Measurements from ENCODE around the gene BTBD9.

The BTBD9 gene

DNA sequence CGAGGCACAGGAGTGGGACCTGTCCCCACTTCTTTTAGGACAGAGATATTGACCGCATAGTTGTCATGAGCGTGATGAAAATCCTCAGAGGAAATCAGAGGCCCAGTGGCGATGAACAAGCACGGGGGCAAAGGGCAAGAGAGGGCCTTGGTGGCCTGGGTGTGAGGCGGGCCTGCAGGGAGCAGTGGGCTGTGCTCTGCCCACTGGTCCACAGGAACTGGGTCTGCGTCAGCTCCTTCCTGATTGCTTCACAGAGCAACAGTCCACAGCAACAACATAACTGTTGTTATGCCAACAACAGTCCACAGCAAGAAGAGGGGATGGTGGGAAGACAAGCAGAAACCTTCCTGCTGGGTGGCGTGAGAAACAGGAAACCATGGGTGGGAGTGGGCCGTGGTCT is 484.6 kb downstream of the BTBD9 start:
- DNase-seq = no peak

DNA sequence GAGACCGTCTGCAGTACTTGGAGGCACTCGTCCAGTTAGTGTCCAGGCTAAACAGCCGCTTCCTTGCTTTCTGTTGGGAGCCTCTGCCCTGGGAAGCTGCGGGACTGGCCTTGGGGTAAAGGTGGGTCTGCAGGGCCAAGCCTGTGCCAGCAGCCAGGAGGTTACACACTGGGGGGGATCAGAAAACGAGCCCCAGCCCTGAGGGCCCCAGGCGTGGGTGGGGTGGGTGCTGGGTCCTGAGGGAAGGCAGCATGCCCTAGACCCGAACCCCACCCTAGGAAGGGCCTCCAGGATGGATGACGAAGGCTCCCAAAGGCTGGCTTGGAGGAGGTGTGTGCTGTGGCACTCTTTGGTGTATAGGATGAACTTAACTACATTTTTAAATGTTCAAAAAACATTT is 485.0 kb downstream of the BTBD9 start:
- no peak for DNase-seq

DNA sequence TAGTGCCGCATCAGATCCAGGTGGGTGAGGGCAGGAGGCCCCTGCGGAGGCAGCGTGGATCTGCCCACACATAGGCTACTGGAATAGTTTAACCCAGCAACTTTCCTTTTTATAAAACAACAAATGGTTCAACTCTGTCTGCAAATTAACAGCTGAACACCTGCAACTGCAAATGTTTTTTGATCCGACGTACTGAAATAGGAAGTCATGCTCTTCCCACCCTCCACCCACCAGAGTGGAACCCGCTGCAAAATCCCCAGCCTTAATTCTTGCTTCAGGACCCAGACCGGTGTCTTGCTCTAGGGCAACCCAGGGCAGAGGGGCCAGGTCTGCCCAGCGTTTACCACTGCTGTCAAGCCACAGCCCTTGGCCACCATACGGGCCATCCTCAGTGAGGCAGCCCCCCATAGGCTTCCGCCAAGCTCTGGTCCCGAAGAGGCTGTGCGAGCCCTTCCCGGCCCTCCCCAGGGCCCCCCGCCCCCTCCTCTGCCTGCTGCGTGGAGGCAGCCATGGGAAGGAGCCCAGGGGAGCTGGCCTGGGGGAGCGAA is 485.9 kb downstream of the BTBD9 start:
- DNase-seq = no peak

DNA sequence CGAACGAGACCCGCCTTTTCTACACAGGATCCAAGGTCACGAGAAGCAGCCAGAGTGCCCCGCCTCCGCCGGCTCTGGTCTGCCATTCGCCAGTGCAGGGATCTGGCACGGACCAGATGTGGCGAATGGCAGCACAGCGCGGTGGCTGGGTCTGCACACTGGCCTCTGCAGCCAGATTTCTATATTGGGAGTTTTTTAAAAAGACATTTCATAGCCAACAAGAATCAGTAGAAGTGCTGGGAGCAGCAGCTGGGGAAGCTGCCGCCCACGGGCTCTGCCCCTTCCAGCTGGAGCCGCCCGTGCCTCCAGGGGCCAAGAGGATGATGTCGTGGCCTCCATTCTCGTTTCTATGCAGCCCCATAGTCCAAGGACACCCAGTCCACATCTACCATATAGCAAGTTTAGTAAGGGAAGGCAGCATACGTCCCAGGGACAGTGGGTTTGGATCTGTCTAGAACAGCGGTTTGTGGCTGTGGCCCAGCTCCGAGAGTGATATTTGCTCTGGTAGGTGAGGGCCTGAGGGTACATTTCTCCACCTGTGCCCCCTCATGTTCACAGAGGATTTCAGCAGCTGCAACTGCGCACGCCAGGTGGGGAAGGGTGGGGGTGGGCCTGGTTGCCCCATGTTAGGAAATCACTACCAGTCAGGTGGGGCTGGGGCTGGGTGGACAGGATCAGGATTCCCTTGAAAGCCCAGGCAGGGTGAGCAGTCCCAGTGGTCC is 486.5 kb downstream of the BTBD9 start:
- no peak for DNase-seq

DNA sequence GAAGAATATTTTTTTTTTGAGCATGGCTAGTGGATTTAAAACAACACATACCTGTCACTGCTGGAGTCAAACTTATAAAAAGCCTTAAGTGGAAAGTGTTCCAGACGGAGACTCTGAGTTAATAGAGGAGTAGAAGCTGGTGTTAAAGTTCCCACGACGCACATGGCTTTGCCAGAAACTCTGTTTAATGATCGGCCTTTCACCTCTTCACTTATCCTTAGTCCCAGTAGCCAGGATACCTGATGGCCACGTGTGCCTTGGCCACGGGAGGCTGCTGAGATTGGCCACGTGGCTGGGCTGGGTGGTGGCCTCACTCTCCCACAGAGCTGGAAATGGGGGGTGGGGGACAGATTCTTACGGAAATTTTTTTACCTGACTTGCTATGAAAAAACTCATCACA is 487.1 kb downstream of the BTBD9 start:
- DNase-seq = no peak

DNA sequence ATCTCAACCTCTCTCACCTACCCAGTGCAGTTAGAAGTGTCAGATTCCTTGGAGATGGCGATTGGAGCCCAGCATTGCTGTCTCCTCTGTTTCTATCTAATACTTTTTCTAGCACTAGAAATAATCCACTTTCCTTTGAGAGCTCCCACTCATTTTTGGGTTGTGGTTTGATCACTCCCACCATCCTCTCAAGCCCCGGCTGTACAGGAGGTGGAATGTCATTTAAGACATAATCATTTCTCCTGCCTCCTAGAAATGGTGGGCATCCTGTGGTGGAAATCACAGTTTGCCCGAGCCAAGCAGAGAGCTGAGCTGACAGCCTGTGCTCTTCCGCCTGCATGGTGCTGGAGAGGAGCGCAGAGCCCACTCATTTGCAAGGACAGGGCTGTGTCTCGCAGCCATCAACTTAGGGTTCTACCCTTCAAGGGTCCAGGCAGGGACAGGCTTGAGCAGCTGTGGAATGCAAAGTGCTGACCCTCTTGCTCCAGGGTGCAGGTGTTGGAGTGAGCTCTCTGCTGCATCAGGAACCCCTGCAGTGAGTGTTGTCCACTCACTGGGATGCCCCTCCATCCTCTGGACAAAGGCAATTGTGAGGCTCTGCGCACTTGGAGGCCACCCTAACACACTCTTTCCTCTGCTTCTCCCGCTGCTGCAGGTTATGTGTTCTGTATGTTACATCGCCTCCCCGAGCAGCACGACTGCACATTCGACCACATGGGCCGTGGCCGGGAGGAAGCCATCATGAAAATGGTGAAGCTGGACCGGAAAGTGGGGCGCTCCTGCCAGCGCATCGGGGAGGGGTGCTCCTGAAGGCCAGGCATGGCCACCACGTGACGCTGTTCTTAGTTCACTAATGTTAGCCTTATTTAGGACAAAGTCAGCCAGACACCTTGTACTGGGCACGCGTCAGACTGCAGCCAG is 487.9 kb downstream of the BTBD9 start:
- no peak for DNase-seq

DNA sequence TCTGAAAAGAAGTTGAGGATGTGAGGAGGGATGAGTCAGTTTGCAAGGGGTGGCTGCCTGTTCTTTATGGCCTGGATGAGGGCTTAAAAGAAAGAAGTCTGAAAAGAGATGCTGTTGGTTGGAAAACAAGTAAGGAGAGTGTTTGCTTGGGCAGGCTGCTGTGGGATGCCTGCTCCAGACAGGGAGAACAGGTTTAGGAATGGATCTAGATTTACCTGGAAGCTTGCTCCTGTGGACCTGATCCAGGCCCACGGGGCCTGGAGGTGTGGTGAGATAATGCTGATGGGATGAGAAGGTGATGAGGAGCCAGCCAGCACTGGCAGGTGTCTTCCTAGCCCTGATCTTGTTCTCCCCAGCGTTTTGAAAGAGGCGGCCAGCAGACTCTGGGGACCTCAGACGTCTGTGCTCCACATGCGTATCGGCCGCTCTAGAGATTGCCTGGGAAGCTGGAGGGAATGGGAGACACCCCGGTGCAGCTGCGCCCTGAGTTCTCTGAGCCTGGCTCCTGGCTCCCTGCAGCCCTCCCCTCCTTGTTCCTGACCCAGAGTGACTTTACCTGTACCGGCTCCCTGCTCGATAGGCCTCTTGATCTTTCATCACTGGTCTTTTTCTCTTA is 488.9 kb downstream of the BTBD9 start:
- no peak for DNase-seq

DNA sequence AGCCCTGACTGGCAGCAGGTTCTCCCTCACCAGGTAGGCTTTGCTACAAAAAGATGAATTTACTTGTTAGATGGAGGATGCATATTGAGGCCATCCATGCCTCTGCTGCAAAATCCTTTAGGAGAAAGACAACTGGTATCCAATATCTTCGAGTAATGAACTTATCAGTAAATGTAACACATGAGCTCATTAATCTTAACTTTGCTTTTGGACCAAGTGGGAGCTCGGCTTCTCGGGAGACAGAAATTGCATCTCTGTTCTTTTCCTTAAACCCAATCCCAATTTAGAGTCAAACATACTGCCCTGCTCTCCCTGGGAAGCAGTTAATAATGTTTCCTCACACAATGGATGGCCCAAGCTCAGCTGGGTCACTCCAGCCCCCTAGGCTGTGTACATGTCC is 489.7 kb downstream of the BTBD9 start:
- no peak for DNase-seq

DNA sequence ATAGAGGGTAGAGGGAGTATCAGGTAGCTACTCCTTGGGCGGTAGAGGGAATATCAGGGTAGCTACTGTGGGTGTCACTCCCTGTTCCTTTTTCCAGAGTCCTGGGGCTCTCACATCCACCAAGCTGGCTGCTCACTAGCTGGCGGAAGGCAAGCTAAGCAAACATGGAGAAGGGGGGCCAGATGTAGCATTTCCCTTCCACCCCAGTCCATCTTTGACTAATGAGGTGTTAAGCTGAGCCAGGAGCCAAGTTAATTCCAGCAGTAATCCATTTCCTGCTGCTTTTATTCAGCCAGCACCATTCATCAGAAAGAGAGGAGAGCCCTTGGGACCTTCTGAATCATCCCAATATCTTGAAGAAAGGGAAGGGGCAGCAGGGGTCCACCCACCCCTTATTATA is 490.2 kb downstream of the BTBD9 start:
- DNase-seq = no peak

DNA sequence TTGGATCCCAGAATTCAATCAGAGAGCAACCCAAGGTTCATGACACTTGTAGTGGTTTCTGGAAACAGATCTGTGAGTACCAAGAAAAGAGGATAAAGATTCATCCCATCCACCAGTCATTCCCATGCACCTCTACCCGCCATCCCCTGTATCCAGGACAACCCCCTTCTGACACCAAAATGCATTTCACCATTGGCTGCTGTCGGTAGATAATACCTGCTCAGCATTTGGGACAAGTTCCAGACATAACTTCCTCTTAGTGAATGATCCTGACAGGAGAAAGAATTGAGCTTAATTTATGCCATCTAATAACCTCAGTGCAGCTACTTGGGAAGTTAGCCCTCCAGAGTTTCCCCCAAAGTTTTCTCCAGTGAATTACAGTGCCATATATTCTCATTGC is 491.1 kb downstream of the BTBD9 start:
- no peak for DNase-seq

DNA sequence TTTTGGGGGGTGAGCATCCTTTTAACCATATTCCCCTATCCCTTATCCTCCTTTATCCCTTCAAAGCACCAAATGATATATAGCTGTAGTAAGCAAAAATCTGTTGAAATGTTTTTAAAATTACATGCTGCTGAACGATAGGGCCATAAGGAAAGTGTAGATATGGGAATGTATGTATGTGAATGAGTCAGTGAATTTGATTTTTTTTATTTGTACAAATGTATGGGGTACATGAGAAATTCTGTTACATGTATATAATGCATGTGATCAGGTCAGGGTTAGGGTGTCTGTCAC is 493.0 kb downstream of the BTBD9 start:
- DNase-seq = no peak

DNA sequence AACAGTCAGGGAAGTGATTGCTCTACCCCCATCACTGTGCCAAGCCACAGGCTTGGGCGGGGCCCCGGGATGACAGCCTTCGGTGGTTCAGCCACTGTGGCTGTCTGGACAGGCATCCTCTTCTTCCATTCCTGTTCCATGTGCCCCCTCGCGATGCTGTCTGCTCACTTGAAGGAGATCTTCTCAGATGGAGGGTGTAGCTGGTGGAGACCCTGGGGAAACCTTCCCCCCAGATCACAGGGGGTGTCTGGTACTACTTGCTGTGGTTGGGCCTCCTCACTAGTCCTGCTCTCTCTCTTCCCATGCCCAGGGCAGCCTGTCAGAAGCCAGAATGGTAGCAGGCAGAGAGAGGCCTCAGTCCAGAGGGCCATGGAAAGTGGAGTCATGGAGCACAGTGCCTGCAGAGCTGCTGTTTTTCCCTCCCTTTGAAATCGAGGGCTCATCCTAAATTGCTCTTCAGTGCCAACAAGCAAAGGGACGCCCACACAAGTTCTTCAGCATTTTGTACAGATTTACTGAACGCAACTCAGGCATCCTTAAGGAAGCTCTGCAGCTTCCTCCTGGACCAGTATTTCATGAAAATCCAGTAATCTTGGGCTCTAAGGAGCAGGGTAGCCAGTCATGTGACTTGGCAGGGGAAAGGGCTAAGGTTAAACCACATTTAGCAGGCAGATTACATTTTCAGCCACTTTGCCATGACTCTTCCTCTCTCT is 493.6 kb downstream of the BTBD9 start:
- DNase-seq = no peak

DNA sequence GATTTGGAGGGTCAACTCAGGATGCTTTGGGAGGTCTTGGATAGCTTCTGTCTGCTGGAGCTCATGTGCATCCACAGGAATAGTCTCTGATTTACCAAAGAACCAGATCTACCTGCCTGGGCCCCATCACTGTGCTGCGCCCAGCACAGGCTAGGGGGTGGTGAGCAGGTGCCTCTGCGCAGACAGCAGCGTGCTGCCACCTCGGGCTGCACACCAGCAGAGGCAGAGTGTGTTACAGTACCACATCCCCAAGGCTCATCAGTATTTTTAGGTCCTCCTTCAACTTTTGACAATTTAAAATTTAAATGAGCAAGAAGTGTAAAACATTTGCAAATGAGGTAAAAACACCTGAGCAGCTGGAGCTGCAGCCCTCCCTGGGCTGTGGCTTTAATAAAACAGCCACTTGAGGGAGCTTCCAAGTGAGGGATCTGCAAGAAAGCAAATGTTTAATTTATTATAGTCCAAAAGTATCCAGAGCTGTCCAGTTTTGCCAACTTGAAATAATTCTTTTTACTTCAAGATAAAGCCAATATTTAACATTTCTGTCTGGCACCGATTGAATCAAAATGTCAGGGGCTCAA is 495.3 kb downstream of the BTBD9 start:
- no peak for DNase-seq

DNA sequence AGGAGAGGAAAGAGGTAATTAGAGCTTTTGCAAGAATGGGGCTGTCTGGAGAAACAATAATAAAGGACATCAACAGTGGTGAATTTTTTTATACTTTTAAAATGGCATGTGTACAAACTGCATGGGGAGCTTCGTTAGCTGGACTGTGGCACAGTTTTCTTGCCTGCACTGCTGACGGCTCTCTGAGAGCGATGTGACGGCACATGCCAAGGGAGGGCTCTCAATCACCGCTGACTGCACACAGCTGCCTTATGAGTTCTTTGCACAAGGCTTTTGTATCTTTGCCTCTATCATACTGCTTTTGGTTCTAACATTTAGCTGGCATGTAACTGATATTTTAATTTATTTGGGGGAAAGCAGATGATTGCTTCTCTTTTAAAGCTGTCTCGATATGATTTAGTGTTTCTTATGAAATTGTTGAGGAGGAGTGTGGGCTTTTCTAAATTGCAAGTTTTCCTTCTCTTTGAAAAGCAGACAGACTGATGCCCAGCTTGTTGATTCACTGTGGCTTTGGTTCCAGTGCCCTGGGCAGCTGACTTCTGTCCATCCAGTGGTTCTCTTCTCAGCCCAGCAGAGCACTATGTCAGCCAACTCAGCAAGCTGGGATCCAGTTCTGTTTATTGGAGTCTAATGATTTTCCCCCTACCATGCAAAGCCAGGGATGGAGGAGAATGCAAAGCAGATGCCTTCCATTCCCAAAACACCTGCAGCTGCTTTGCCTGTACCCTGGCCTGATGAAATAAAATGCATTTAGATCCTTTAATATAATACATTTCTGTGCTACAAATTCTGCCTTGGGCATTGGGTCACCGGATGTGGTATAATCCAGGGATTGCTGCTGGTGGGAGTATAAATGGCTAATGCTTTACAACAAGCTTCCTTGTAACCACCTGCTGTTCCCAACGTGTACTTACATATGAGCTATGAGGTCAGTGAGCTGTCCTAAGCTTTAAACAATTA is 496.3 kb downstream of the BTBD9 start:
- DNase-seq = no peak

DNA sequence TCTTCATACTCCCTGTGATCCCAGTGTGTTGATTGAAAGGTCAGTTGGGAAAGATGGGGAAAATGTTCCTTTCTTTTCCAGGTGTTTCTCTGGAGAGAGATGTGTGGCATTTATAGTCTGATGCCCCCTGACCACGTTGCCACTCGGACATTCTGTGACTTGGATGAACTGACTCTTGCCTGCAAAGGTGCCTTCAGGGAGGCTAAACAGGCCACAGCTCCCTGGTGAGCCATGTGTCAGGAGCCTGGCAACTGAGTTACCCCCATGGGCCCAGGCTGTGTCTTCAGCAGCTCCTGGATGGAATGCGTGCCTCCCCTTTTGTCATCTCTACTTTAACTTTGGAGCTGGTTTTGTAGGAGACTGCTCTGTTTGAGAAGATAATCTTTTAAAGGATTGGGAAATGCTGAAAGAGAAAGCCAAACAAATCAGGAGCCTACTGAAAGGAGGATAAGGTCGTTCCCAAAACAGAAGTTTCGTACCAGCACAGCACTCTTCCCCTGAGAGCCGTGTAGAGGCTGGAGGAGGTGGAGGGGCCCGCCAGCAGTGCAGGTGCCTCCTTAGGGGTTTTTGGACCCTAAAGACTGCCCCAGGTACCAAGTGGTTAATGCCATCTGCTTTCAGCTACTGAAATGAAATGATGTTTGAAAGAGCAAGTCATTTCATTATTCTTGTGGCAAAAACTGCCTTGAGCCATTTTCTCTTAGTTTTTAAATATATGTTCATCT is 497.4 kb downstream of the BTBD9 start:
- no peak for DNase-seq

DNA sequence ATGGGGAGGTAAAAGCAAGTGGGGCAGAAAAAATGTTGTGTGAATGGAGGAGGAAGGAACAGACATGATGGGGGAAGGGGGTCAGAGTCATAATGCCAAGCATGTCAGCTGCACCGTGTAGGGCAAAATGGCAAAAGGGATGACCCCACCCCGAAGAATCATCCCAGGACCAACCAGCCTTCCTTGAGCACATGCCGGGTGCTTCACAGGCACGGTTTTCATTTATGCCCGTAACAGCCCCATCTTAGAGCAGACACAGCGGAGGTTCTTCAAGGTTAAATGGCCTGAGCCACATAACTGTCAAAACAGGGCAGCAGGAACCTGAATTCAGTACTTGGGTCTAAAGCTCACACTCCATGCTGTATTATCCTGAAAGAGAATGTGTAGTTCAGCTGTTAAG is 498.0 kb downstream of the BTBD9 start:
- no peak for DNase-seq

DNA sequence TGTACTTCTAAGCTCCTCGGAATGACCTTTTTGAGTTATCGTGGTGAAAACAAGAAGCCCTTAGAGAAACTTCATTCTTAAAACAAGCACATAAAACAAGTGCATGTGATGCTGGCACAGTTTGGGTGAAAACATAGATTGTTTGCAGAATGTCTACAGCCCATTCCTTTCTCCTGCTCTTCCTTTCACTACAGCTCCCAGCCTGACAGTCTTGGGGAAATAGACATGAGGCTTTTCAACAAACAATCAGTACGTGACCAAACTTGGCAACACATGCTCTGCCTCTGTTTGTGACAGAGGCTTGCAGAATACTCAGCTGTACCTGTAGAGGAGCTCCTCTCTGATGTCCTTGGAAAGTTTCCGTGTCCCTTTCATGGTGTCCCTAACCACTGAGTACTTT is 498.6 kb downstream of the BTBD9 start:
- no peak for DNase-seq

DNA sequence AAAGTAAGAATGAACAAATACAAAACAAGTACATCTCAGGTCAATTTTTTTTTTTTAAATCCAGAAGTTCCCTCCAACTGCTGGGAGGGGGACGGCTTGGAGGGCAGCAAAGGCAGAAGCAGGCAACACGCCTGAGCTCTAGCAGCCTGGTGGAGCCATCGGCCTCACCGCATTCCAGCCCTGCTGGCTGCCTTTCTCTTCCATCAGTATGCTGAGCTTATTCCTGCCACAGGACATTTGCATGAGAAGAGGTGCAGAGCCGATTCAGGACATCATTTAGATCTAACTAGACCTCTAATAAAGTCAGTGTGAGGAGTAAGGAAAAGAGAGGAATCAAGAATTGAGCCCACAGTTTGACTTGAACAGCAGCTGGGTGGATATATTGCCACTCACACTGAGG is 501.4 kb downstream of the BTBD9 start:
- DNase-seq = no peak

DNA sequence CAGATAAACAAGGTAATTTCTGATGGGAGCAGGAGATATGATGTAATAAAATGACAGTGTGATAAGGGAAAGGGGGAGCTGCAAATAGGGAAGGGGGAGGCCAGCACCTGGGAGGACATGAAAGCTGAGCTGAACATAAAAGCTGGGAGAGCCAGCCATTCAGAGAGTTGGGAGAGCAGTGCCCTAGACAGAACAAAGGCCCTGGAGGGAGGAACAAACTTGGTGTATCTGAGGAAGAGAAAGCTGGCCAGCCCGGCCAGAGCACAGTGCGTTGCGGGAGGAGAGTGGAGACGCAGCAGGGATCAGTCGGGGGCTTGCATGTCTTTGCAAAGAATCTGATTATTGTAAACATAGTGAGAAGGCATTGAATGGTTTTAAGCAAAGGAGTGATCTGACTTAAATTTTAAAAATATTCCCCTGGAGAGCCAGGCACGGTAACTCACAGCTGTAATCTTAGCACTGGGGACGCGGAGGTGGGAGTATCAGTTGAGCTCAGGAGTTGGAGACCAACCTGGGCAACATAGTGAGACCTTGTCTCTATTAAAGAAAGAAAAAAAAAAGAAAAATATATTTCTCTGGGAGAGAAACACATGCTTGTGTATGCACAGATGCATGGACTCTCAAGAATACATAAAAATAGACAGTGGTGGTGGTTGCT is 502.0 kb downstream of the BTBD9 start:
- no peak for DNase-seq

DNA sequence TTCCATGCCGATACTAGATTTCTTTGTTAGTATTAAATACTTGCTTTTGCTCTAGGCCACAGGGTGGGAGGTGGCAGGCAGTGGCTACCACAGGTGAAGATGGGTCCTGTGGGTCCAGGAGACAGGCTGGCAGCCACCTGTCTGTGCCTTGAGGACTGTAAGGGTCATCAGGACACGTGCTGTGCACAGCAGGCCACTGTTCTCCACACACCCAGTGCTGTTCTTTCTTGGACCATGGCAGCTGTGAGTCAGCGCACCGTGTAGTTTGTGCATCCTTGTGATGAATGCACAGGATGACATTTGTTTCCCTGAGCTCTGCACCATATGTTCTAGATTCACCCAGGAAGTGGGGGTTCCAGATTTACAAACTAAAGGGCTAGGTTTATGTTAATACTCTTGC is 503.2 kb downstream of the BTBD9 start:
- no peak for DNase-seq
